HG02678 (cell line): ENCODE measurements around the gene MAP2K2.

Experiments
- ATAC-seq: cut with Tn5 transposase; IDR thresholded peaks from one replicate; pipeline ENCODE4 v1.9.1; 2021; ENCODE audit warnings: mild to moderate bottlenecking, moderate library complexity; ENCODE audit not compliant: unreplicated experiment

The MAP2K2 gene

DNA sequence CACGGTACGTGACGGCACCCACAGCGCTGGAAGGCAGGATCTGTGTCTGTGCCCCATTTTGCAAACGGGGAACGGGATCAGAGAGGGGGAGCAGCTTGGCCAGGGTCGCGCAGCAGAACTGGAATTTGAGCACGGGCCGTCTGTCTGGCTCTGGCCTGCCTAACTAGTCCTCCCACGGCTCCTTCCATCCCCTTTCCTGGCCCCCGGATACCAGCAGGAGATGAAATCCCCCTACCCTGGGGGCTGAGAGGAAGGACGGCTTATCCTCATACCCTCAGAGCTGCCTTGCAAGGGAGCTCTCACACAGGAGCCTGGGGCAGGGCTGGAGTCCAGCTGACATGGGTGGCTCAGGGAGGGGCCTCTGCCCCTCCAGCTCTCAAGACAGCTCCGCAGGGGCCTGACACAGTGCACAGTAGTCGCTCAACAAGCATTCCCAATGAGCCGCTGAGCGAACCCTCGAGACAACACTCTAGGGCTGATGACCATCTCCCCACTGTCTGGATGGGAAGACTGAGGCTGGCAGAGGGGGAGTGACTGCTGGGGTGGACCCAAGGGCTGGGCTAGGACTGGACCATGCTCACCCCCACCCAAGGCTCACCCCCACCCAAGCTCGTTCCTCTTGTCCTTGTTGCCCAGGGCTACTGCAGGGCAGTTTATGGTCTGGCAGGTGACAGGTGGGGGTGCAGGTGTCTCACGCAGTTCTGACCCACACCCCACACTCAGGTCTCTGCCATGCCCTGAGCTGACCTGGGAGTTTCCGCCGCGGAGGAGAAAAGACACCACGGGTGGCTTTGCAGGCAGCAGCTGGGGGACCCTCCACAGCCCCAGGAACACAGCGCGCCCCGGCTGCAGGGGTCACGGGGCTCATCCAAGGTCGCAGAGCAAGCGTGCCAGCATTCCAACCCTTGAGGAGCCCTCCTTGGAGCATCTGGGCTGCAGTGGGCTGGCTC is 61.2 kb downstream of the MAP2K2 start:
- no peak for ATAC-seq

DNA sequence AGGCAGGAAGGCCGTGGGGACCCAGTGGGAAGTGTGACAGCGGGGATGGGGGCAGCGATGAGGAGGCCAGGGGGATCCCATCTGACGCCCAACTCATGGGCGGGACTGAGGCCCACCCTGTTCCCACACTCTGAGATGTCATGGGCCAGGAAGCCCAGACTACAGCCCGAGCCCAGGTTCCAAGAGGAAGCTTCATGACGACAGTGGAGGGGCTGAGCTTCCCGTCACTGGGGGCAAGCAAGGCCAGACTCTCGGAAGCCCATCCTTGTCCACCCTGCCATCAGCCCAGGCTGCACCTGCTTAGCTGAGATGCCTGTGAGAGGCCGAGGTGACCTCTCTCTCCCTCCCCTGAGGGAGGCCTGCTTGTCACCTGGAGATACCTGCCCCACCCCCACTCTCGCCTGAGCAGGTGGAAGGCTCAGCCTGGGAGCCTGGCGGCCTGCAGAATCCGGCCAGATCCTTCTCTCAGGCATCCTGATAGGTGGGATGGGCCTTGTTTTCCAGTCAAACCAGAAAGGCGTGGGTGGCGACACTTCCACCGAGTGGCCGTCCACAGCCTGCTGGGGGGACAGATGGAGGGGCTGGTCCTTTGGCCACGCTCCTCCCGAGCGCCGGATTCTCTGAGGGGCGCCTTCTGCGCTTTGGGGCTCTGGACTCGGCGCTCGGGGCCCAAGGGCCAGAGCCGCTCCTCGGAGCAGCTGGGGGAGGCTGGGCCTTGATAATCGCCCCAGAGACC is 62.1 kb downstream of the MAP2K2 start:
- no peak for ATAC-seq

DNA sequence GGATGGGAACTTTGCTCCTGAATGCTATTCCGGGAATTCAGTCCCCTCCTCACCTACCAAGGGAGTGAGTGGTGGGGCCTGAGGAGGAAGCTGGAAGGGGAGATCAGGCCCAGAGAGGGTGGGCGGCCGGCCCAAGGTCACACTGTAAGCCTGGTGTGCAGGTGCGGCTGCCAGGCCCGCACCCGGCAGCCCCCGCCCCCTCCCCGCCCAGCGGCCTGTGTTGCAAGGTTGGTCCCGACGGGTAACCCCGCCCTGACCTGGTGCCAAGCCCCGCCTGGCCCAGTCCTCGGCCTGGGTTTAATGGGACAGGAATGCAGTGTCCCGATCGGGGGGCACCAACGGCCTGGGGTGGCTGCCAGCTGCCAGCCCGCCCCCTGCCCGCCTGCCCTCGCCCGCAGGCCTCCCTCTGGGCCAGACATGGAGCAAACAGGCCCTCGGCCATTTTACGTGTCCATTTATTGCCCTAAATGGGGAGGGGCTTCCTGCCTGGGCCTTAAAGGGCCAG is 62.7 kb downstream of the MAP2K2 start:
- ATAC-seq = no peak

DNA sequence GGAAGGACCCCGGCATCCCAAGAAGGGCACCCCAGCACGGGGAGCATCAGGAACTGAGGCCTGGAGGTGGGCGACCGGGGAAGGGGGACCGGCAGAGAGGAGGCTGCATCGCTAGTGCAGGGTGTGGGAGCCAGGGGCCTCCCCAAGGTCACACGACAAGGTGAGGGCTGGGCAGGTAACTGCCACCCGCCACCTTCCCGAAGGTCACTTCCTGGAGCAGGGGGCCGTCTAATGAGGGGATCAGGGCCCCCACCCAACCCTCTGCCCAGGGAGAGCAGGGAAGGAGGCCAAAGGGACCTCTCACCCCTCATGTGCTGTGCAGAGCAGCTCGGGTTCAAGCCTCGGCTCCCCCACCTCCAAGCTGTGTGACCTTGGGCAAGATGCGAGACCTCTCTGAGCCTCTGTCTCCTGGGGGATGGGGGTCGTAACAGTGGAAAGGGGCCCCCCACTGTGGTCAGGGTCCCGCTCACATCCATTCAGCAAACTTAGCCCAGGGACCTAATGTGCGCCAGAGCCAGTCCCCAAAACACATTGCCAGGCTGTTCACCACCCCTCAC is 63.2 kb downstream of the MAP2K2 start:
- ATAC-seq = no peak

DNA sequence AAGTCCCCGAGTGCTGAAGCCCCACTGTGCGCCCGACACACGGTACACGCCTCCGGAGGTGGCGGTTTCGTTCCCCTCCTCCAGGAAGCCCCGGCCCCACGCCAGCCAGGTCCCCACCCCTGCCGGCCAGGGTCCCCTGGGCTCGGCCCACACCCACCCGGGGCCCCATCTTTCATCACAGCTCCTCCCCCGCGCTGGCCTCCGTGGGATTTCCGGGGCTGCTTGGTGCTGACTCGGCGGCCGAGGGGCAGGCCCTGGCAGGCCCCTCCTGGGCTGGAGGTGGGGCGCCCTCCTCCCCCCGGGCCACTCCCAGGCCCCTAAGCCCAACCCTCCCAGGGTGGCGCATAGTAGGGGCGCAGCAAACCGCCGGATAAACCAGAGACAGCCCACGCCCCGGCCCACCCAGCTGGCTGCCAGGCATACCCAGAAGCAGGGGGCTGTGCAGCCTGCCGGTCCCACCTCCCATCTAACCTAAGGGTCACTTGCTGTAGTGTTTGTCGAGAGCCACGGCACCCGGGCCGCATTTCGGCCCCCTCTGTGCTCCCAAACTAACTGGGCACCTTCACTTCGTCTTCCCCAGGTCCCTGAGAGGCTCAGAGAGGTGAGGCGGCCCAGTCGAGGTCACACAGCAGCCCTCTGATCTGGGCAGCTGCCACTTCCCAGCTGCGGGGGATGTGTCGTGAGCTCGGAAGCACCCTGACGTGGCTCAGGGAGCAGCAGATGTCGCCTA is 63.9 kb downstream of the MAP2K2 start:
- no peak for ATAC-seq

DNA sequence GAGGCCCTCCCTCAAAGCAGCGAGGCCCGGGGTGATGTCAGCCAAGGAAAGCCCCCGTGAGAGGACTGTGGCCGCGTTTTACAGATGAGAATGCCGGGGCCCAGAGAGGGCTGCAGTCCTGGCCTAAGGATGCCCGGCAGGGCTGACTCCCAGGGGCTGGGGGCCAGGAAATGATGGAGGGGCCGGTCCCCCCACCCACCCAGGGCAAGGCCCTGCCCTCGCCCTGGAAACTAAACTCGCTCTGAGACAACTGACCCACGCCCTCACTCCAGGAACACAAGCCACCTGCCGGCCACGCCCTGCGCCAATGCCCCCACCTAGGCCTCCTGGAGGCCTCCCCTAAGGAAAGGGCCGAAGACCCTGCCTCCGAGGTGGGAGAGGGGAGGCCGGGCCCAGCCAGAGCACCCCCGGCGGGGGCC is 64.5 kb downstream of the MAP2K2 start:
- no peak for ATAC-seq

DNA sequence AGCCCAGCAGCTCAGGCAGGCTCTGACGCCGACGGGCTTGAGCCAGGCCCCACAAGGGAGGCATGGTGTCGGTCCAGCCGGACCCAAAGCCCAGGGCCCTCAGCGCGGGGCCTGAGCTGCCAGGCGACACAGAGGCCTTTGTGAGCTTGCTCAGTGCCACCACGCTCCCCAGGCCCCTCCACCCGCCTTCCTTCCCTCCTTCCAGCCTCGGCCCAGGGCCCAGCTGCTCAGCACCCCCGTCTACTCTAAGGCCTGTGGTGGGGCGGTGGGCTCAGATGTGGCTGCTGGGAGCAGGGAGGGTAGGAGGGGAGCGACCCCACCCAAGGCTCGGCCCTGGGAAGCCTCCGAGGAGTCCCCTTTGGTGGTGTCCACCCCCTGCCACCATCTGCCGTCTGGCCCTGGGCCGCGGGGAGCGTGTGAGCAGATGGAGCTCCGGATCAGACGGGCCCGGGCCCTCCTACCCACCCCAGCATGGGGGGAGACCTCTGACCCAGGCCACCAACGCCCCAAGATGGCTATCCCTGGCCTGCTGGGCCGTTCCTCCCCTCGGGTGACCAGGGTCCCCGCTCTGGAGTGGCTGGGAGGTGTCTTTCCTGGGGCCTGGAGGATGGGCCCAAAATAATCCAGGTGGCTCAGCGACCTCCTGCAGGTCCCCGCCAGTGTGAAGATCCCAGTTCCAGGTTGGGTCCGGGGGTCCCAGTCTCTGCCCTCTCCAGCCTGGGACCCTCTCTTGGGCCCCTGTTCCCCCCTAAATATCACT is 65.0 kb downstream of the MAP2K2 start:
- no peak for ATAC-seq

DNA sequence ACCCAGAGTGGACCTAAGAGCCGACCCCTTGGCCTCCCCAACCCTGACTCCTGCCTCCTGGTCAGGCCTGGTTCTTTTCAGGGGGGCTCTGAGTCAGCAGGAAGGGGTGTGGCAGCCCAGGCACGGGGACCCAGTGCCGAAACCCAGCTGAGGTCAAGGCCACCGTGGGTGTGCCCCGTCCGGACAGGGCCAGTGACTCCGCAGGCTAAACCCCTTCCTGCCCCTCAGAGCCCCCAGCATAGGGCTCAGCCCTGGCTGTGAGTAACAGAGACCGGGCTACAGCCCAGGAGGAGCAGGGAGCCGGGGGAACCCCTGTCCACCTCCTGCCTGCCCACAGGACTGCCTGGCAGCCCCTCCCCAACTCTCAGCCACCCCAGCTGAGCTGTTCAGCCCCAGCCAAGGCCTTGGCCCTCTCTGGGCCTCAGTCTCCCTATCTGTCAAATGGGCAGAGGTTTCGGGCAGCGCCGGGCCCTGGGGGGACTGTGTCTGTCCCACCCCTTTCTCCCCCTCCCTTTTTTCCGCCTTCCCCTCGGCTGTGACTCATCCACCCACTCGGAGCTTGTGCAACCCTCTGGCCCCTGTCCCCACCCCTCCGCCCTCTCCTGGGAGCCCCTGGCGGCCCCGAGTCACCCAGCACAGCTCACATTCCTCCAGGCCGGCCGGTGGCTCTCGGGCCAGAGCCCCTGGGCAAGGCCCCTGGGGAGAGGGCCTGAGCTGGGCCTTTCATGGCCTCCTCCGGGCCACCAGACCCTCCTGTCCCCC is 65.8 kb downstream of the MAP2K2 start:
- no peak for ATAC-seq

DNA sequence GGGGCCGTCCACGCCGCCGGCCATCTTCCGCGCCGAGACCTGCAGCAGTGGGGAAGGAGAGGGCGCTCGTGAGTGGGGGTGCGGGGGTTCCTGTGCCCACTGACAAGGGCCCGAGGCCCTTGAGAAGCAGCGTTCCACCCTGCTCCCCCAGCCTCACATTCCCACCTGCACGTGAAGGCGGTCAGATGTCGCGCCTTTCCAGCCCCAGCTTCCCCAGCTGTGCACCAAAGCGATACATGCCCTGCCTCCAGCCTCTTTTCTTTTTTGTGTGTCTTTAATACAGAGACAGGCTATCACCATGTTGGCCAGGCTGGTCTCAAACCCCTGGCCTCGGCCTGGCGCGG is 68.7 kb downstream of the MAP2K2 start:
- no peak for ATAC-seq

DNA sequence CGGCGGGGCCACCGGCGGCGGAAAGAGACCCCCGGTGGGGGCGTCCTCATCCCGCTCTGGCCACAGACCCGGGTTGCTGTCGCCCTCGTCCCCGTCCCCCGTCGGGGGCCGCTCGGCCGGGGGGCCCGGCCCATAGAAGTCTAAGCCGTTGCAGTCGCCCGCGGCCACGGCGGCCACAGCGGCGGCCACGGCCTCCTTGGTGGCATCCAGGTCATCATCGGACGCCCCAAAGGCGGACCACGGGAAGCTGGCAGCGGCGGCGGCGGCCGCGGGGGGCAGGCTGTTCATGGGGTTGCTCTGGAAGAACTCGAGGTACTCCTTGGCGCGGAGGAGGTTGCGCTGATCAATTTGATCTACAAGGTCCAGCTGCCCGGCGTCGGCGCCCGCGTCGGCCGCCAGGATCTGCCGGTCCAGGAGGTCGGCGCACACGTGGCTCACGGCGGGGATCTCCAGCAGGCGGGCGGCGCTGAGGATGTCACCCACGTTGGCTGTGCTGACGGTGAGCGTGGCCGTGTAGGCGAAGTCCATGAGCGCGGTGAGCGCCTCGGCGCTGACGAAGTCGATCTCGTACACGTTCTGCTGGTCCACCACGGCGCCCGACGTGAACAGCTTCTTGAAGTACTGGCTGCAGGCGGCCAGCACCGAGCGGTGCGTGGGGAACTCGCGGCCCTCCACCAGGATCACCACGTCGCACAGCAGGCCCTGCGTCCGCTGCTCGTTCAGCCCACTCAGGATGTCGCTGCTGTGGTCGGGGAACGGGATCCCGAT is 69.3 kb downstream of the MAP2K2 start:
- no peak for ATAC-seq

DNA sequence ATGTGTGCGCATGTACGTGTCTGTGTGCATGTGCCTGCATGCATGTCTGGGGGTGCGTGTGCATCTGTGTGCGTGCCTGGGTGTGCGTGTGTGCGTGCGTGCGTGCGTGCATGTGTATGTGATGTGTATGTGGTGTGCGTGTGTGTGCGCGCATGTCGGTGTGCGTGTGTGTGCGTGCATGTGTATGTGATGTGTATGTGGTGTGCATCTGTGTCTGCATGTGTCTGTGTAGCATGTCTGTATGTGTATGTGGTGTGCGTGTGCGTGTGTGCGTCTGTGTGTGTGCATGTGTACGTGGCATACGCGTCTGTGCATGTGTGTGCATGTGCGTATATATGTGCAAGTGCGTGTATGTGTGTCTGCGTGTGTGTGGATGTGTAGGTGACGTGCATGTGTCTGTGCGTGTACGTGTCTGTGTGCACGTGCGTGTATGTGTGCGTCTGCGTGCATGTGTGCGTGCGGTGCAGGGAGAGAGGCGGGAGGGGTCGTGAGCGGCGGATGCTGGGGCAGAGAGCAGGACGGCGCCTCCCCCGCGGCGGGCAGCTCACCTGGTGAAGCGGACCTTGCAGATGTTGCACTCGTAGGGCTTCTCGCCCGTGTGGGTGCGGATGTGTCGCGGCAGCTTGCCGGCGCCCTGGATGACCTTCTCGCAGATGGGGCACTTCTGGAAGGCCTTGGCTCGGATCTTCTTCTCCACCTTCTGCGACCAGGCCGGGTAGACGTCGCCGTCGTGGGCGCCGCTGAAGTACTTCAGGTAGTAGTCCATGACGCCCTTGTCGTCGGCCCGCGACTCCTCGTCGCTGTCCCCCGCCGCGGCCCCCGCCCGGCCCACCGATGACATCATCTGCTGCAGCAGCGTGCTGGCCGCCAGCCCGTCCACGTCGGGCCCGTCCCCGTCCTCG is 70.2 kb downstream of the MAP2K2 start:
- no peak for ATAC-seq

DNA sequence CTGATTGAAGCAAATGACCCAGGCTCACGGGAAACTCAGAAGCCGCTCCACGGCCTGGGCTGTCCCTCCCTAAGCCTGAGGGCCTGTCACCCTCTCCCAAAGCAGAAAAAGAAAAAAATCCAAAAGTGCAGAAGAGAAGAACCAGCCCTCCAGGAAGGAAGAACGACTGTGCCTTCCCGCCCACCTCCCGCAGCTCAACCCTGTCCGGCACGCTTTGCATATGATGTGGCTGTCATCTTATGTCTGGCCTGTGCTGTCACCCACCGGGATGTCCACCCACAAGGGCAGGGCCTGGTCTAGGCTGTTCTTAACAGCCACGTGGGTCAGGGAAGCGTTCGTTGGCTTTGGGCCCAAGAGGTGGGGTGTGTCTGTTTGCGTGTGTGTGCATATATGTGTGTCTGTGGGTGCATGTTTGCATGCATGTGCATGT is 70.9 kb downstream of the MAP2K2 start:
- no peak for ATAC-seq

DNA sequence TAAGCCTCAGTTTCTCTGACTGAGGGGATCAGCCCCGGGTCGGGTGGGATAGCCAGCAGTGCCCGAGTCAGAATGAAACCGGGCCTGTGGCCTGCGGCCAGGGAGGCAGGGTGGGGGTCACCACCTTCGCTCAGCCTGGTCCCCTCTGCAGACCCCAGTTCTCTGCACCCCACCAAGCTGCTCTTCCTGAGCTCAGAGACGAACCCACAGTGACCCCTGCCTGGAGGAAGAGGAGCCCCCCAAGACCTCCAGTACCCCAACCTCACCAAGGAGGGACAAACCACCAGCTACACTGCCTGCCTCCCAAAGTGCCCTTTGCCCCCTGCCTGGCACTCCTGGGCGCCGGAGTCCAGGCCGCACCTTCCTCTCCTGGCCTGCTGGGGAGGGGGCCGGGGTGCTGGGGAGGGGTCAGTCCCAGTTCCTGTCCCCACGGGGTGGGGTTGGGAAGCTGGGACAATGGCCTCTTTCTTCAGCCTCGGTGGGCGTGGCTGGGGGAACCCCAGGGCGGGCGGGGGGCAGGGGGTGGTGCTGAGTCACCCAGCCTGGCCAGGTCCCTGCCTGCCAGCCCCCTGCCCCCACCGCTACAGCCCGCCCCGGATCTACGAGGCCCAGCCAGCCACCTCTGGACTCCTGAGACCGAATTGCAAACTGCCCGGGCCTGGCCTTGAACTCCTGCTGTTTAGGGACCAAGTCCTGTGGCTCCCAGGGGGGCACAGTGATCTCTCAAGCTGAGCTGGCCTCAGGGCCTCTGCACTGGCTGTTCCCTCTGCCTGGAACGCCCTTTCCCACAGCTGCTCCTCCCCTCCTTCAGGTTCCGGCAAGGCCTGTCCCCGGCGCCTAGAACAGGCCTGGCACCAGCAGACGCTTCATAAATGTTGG is 71.6 kb downstream of the MAP2K2 start:
- no peak for ATAC-seq

DNA sequence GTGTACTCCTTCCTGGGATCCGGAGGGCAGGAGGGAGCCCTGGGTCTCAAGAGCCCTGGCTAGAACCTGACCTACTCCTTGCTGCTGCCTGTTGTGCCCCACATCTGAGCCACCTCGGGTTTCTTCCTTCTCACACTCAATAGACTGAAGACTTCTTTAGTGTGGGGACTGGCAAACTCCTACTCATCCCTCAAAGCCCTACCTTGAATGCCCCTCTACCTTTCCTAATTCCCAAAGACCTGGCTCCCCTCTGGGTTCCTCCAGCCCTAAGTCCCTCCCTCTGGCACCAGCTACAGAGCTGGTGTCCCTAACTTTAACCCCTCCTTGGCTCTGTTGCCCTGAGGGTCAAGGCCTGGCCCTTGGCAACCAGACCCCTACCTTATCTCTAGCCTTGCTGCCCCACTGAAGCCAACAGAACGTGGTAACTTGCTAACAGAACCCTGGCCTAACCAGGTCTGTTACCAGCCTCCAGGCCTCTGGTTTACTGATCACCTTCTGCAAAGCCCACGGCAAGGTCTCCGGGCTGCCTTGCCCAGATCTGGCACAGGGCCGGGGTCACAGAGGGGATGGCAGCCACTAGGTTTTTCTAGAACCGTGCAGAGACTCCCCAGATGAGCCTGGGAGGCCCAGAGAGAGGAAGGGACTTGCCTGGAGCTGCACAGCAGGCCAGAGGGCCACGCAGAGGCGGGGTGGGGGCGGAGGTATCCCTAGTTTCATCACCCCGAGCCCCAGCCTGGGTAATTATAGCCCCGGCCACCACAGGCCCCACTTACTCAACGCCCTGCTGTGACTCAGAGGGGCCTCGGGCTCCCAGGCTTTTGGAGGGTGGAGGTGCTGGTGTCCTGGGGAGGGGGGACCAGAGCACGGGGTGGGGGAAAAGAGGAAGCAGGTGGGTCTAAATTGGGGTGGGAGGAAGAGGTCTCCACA is 72.5 kb downstream of the MAP2K2 start:
- ATAC-seq = no peak

DNA sequence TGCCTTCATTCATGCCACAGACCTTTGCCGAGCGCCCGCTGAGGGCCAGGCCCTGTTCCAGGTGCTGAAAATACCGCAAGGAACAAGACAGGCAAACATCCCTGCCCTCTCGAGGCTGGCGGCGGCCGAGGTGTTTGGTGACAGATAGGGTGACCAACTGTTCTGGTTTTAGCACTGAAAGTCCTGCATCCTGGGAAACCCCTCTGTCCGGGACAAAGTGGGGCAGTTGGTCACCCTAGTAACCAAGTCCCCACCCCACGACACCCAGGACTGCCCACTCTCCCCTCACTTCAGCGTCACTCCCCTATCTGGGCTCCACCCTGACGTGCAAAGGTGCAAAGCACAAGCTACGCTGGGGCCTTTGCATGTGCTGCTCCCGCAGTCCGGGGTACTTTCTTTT is 74.5 kb downstream of the MAP2K2 start:
- no peak for ATAC-seq
